Activated CD4-positive, alpha-beta T cell treated with anti-CD3 and anti-CD28 coated beads, Interleukin-2, Interleukin-6, amounts not matched to agents 100 ng/mL and 50 ng/mL, durations not matched to agents 16 hours and 8 hours (primary cell): ENCODE data around the gene CBARP.
A peak's percentile ranks its signal among the peaks of the same experiment; 100 is the strongest.
"Not testable (repeated sequence)": the region's sequence is repeated elsewhere in the genome, so short reads cannot be mapped to it uniquely, and the experiment has no call there.

Source experiments
- DNase-seq: peaks from one replicate; pipeline ENCODE4 v3.0.0-alpha.2; 2020

CBARP gene

GRCh38 chr19:1225440-1226226 is 12.2 kb downstream of the CBARP start:
- DNase-seq: no peak

GRCh38 chr19:1224847-1225246 is 13.0 kb downstream of the CBARP start:
- no peak for DNase-seq

- no peak for DNase-seq
These were observed 13.6 kb downstream of the CBARP start for GRCh38 chr19:1224047-1224825.

DNA sequence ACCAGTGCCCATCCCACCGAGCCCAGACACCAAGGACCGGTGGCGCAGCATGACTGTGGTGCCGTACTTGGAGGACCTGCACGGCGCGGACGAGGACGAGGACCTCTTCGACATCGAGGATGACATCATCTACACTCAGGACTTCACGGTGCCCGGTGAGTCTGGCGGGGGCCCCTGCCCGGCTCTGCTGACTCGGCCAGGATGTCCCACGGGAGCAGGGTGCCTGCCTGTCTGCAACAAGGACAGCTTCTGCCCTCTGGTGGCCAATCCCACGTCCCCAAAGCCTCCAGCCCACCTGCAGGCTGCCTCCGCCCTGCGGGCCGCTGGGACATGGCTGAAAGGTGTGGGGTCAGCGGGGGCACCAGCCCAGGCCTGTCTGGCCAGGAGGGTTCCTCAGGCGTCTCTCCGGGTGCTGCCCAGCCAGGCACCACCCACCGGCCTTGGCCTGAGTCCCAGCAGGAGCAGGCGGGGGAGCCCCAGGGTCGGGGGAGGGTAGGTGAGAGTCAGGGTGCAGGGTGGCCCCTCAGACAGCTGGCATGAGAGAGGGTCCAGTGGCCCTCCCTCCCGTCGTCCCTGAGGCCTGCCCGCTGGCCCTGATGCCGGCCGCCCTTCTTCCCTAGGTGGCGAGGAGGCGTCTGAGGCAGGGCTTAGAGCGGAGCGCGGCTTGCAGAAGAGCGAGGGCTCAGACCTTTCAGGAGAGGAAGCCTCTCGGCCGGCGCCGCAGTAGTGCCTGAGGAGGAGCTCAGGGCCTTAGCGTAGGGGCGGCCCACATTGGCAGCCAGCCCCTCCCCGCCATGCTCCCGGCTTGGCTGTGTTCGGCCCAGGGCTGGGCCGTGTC is 14.6 kb downstream of the CBARP start:
- no peak for DNase-seq

- no peak for DNase-seq
These were observed 15.4 kb downstream of the CBARP start for GRCh38 chr19:1222394-1222793.

DNA sequence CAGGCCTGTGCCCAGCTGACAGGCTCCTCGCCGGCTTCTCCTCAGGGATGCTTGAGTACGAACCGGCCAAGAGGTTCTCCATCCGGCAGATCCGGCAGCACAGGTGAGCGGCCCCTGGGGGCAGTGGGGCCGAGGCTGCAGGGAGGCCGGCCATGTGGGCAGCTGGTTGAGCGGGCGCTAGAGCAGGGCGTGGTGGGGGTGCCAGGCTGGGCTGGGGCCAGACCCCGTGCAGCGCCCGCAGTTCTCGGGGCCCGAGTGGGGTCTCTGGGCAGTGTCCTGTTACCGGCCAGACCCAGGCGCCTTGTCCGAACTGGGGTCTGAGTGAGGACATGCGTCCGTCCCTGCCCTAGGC is 15.9 kb downstream of the CBARP start:
- no peak for DNase-seq

GRCh38 chr19:1220976-1221903 is 16.6 kb downstream of the CBARP start:
- no peak for DNase-seq

GRCh38 chr19:1220477-1220930 is 17.3 kb downstream of the CBARP start:
- DNase-seq: no peak

DNA sequence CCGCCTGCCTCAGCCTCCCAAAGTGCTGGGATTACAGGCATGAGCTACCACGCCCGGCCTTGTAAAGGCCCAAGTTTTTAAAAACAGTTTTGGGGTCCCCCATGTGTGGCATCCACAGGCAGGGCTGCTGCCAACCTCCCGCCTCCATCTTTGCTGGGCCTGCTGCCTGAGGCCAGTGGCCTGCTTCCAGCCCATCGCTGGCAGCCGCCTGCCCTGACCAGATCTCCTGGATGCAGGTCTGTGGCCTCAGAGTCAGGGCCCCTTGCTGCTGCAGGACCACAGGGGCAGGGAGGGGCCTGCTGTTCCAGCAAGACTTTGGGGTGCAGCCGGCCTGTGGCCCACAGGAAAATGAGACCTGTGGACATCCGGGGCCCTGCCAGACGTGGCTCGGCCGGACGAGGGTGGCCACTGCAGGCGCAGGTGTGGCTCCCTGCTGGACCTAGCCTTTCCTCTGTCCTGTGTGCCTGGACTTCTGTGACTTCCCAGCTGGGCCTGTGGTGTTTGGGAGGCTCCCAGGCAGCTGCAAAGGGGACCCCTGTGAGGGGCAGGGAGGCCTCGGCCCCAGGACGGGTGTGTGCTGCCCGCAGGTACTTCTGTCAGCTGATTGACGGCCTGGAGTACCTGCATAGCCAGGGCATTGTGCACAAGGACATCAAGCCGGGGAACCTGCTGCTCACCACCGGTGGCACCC is 17.9 kb downstream of the CBARP start:
- no peak for DNase-seq

DNA sequence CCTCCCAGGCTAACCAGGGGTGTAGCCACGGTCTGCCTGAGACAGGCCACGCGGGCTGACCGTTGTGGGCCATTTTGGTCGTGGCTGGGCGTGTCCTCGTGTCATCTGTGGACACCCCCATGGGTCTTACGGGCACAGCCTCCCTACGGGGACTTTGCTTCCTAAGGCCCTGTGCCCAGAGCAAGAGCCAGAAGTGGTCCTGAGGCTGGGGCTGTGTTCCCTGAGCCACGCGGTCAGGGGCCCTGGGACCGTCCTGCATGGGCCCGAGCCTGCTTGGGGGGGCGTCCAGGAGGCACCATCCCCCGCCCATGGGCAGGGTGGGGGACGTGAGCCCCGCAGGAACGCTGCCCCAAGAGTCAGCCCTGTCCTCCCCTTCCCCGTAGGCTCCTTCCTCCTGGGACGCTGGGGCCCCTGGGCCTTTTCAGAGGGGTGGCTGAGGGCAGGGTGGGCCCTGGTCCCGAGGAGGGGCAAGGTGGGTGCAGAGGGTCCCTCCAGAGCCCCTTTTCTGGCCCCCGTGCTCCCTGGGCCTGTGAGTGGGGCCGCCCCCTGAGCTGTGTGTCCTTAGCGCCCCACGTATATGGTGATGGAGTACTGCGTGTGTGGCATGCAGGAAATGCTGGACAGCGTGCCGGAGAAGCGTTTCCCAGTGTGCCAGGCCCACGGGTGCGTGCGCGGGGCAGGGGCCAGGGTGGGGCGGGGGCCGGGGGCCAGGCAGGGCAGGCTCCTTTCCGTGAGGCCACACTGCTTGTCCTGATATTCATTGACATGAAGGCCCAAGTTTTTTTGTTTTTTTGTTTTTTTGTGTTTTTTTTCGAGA is 18.8 kb downstream of the CBARP start:
- DNase-seq: no peak

GRCh38 chr19:1217366-1217765 is 20.4 kb downstream of the CBARP start:
- DNase-seq: no peak

DNA sequence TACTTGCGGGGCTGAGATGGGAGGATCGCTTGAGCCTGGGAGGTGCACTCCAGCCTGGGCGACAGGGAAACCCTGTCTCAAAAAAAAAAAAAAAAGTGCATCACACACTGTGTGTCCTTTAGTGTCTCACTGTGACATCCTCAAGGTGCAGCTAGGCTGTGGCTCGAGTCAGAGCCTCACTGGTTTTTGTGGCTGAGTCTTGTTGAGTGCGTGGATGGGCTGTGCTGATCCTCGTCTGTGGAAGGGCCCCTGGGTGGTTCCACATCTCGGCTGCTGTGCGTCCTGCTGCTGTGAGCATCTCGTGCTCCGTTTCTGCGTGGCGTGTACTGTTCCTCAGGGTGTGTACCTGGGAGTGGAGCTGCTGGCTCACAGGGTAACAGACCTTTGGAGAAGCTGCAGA is 21.0 kb downstream of the CBARP start:
- DNase-seq: no peak

DNA sequence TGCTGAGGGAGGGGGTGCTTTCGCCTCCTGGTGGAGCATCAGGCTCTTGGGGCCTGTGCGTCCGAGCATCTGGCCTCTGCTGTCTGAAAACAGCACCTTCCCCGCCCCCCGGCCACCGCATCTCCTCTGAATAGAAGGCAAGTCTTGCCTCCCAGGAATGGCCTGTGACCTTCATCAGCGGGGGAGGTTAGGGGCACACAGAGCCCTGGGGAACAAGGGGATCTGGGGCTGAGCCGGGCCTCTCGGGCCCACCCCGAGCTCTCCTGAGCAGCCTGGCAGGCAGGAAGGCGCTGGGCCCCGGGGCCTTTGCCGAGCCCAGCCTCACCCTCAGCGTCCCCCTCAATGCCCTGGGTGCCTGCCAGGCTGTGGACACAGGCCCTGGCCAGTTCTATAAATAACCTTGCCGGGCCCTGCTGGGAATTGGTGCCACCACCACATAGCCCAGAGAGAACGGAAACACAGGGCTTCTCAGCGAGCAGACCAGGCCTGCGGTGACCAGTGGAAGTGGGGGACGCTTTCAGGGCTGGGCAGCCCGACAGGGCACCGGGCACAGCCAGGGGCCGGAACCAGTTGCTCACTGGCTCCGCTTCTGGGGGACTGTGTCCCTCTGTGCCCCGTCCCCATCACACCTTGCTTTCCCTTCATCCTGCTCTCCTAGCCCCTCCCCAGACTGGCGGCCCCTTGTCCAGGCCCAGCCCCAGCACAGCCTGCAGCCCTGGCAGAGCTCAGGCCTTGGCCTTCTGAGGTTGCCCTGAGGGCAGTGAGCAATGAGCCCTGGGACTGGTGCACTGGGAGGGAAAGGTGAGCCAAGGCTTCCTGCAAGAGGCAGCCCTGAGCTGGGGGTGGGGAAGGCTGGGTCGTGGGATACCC is 22.7 kb downstream of the CBARP start:
- no peak for DNase-seq

- no peak for DNase-seq
These were observed 23.4 kb downstream of the CBARP start for GRCh38 chr19:1214299-1214861.

GRCh38 chr19:1213391-1214286 is 24.2 kb downstream of the CBARP start:
- peak; percentile 74 for DNase-seq

DNA sequence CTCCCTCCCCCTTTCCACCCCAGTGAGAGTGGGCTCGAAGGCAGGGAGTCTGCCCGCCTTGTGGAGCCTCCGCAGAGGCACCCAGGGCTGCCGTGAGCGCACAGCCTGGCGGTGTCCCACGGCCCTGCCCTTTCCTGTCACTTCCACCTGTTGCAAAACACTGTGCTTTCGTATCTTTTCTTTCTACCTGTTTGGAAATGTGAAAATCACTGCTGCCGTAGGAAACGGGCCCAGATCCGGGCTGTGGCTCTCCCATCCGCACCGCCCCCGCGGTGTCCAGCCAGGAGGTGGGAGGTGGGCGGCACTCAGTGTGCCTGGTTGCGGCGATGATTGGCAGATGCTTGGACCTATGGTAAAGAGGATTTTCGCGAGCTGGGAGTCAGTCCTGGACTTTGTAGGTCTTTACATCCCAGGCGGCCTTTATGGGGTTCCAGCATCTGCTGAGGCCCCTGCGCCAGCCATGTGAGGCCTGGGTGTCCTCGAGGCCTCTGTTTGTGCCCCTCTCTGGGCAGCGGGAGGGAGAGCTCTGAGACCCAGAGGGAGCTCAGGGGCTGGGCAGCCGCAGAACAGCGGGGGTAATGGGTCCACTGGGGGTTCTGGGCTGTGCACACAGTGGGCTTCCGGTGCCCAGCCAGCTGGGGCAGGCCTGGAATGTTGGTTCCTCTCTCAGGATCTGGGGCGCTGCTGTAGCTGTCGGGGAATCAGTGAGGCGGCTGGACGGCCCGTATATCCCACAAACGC is 26.1 kb downstream of the CBARP start:
- no peak for DNase-seq

- no peak for DNase-seq
These were observed 27.6 kb downstream of the CBARP start for GRCh38 chr19:1210227-1210538.

GRCh38 chr19:1208830-1209229 is 29.0 kb downstream of the CBARP start:
- DNase-seq: not testable (repeated sequence)
